HT1080 (cell line): ENCODE data around the gene PANK4. TPM values are rescaled to one million over a fixed set of nuclear protein-coding genes. Genes with fewer than 3 reads are reported as not detected.
"Not testable (repeated sequence)": the region's sequence is repeated elsewhere in the genome, so short reads cannot be mapped to it uniquely, and the experiment has no call there.

Experiments
- DNase-seq: peaks from one replicate; pipeline ENCODE4 v3.0.0-alpha.2; 2015; ENCODE audit warnings: low read depth
- total RNA-seq: library from RNA; depleted of rRNA; stranded (reverse); fragments of >200 nt; shearing (Covaris generic); gene quantifications from 2 replicates; pipeline ENCODE4 v1.2.3, GENCODE V29; 2014; rRNA removed

PANK4 gene
- total RNA-seq, 1 experiment from 2014 or later: 27.5 TPM

- no peak for DNase-seq
Measured at GRCh38 chr1:2466958-2467554, 59.3 kb downstream of the PANK4 start.

GRCh38 chr1:2466270-2466665 lies 60.1 kb downstream of the PANK4 start:
- no peak for DNase-seq

DNA sequence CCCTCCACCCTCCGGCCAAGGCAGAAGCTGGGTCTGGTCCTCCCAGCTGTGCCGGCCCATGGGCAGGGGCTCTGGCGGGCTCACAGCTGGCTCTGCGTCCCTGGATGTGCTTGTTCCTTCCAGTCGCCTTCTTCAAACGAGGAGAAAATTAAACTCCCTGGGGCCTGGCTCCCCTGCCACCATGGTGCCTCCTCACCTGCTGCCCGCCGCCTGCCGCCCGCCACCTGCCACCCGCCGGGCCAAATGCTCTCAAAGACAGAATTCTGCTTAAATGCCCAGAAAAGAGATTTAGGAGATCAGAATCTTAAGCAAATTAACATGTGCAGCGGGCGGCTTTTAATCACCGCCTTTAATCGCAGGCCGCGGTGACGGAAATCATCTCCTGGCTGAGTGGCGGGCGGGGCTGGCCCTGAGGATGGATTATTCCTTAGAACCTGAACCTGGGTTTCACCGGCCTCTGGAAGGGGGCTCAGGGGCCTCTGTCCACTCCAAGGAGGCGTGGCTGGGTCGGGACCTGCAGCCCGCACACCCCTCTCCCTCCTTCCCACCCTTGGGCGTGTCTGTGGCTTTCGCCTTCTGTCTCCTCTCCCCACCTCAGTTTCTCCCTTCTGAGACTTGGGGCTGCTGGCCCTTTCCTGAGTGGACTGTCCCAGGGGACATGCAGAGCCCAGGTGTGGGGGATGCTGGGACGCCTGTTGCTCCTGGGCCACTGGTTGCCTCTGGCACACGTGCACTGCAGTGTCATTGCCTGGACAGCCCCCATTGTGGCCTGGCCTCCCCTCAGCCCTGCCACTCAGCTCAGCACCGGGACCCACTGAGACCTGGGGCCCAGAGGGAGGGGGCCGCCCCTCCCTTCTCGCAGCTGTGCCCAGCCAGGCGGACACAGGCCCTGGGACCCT lies 60.8 kb downstream of the PANK4 start:
- no peak for DNase-seq

GRCh38 chr1:2463396-2463795 lies 63.0 kb downstream of the PANK4 start:
- peak; percentile 29 for DNase-seq

DNA sequence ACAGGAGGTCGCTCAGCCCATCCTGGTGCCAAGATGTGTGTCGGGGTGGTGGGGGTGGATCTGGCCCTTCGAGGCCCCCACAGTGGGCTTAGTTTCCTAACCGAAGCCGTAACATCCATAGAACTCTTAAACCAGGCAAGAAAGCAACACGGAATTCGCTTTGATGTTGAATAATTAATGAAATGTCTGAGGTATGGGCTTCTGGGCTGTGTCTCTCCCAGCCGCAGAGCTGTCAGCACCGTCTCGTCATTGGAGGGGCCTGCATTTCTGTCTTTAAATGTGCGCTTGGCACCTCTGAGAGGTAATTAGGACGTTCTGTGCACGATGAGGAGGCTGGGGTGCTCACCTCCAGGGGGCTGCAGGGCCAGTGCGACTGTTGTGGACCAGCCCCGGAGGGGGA lies 63.6 kb downstream of the PANK4 start:
- no peak for DNase-seq

DNA sequence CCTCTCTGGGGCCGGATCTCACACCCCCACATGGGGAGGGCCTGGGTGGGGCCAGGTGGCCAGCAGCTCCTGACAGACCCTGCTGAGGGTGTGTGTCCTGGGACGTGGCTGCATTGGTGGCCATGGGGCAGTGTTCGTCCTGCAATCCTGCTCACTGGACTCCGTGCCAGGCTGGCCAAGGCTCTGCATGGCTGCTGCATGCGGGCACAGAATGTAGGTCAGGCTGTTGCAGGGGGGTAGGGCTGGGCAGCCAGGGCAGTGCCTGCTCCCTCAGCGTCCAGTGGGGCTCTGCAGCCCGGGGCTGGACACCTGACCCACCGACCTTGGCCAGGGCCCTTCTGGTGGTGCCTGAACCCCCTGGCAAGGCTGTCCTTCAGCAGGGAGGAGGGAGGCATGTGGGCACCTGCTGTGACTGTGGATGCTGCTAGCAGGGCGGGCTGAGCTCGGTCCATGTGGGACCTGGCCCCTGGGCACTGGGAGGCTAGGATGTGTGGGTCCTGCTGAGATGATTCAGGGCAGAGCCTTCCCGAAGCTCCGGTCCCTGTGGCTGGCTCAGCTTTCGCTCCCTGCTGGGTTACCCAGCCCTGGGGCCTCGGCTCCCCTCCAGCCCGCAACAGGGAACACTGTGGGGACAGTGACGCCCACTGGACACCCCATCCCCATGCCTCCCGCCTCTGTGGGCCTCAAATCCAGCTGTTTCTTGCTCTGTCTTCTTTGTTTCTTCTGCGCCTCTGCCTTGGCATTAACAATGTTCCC lies 65.2 kb downstream of the PANK4 start:
- DNase-seq: no peak

- DNase-seq: no peak
Measured at GRCh38 chr1:2460203-2460602, 66.2 kb downstream of the PANK4 start.

- peak; percentile 31 for DNase-seq
Measured at GRCh38 chr1:2459757-2460156, 66.6 kb downstream of the PANK4 start.

- DNase-seq: not testable (repeated sequence)
Measured at GRCh38 chr1:2459102-2459753, 67.2 kb downstream of the PANK4 start.

DNA sequence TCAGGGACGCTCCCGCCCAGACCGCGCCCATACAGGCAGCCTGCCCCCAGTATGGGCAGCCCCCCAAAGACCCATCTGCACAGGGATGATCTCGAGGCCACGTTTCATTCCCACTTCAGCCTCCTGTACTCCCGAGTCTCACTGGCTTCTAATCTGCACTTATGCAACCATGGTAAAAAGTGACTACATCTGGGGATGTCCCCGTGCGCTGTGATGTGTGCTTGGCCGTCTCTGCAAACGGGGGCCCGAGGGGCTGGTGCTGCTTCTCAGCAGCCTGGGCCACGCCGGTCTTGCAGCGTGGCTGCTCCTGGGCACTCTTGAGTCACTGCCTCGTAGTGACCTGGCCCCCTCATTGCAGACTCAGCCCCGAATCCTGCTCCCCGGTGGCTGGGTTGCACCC lies 67.7 kb downstream of the PANK4 start:
- DNase-seq: no peak

Other genes with a start within 250 kb of the PANK4 start
- 5.6 and 9.4 TPM in 2 replicates for gene MORN1, start 135.0 kb downstream of the PANK4 start, total RNA-seq
- gene RER1, start 134.8 kb downstream of the PANK4 start, total RNA-seq: 149 and 174 TPM in 2 replicates
- gene PEX10, start 114.0 kb downstream of the PANK4 start, total RNA-seq: 22.5 and 25.6 TPM in 2 replicates
- gene PLCH2, start 50.3 kb downstream of the PANK4 start, total RNA-seq: 0.10 and 1.8 TPM in 2 replicates
- not detected in 2 replicates for gene HES5, start 3.7 kb upstream of the PANK4 start, total RNA-seq
- gene TNFRSF14, start 29.8 kb upstream of the PANK4 start, total RNA-seq: 6.6 and 16.6 TPM in 2 replicates
- 17.7 and 21.1 TPM in 2 replicates for gene PRXL2B, start 60.2 kb upstream of the PANK4 start, total RNA-seq
- not detected in 2 replicates for gene MMEL1, start 106.4 kb upstream of the PANK4 start, total RNA-seq